Tibial nerve (tissue), 3 donors: ENCODE results near the gene KCNK17.

Source experiments
- POLR2A ChIP-seq, 2 donors: fragments of 450-650 bp; IDR thresholded peaks; one replicate each; pipeline ENCODE4 v1.6.1; 2017; ENCODE audit warnings: antibody characterized with exemption in 2 of 2, mild to moderate bottlenecking in 2 of 2, moderate library complexity in 2 of 2
- TF ChIP-seq, protein P1 (sequence below), 5 experiments: fragments of 200-600 bp in 3 of 5; fragments of 450-650 bp in 2 of 5; sonication (generic) in 3 of 5; IDR thresholded peaks; one replicate each; pipeline ENCODE4 v1.5.1; 2016 to 2019; ENCODE audit warnings: antibody characterized with exemption in 5 of 5, mild to moderate bottlenecking in 3 of 5, moderate library complexity in 2 of 5

DNA sequence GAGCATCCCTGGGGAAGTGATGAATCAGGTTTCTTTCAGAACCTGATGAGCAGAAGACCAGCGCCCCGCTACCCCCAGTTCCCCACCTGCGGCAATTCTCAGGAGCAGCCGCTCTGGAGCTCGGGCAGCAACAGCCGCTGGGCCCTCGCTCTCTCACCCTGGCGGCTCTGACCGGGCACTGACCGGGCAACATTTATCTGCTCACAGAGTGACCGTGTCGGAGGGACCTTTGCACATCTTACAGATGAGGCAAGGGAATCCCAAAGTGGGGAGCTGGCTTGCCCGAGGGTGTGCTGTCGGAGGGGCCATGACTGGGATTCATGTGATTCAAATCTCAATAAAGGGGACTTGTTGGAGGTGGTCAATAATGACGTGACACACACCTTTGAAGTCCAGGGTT, 34.5 kb upstream of the KCNK17 start:
- TF ChIP-seq, protein P1, sequence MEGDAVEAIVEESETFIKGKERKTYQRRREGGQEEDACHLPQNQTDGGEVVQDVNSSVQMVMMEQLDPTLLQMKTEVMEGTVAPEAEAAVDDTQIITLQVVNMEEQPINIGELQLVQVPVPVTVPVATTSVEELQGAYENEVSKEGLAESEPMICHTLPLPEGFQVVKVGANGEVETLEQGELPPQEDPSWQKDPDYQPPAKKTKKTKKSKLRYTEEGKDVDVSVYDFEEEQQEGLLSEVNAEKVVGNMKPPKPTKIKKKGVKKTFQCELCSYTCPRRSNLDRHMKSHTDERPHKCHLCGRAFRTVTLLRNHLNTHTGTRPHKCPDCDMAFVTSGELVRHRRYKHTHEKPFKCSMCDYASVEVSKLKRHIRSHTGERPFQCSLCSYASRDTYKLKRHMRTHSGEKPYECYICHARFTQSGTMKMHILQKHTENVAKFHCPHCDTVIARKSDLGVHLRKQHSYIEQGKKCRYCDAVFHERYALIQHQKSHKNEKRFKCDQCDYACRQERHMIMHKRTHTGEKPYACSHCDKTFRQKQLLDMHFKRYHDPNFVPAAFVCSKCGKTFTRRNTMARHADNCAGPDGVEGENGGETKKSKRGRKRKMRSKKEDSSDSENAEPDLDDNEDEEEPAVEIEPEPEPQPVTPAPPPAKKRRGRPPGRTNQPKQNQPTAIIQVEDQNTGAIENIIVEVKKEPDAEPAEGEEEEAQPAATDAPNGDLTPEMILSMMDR (IDR thresholded peaks at IDR 0.05), result no peak
- TF ChIP-seq POLR2A (IDR thresholded peaks at IDR 0.05), result no peak
